ENCODE results near the gene FBXW11. TPM values are rescaled to one million over a fixed set of nuclear protein-coding genes. Genes with fewer than 3 reads are reported as not detected.

The FBXW11 gene
- total RNA-seq, 4 donors from 2014 or later: 40.7 to 76.7 (median 49.1) TPM

DNA sequence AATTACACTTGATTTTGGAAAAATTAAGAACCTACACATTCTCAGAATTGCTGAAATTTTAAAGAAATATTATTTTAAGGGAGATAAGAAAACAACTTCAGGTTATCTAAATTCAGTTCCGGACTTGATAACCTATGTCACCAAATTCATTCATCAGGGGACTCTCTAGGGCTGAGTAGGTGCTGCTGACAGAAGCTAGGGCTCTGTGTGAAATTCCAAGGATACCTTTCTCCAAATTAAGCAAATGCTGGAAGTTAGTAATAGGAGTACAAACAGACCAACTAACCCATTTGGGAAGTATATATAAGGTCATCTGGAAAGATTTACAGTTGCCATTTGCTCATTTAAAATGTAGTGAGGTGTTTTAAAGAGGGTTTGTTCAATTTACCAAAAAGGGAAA, 136.5 kb downstream of the FBXW11 start:
- no peaks in the 10 kb centered on the region for H3K27me3 ChIP-seq
- H3K36me3 ChIP-seq: peaks cover 0 to 72% (median 0%) of the 10 kb centered on the region in 3 donors
- H3K4me3 ChIP-seq: no peak overlapping the region
- TF ChIP-seq POLR2A (IDR thresholded peaks at IDR 0.05): no peak
- TF ChIP-seq CTCF (IDR thresholded peaks at IDR 0.05): no peak
- no peaks in the 10 kb centered on the region for H3K4me1 ChIP-seq
- no peak overlapping the region for H3K27ac ChIP-seq
- DNase-seq: no peak
- H3K9me3 ChIP-seq: no peaks in the 10 kb centered on the region

- TF ChIP-seq CTCF (IDR thresholded peaks at IDR 0.05) (no peak), POLR2A (IDR thresholded peaks at IDR 0.05) (no peak)
- no peak overlapping the region for H3K27ac ChIP-seq
- H3K4me3 ChIP-seq: no peak overlapping the region
- DNase-seq: no peak
- H3K9me3 ChIP-seq: no peaks in the 10 kb centered on the region
- no peaks in the 10 kb centered on the region for H3K27me3 ChIP-seq
- H3K4me1 ChIP-seq: no peaks in the 10 kb centered on the region
- H3K36me3 ChIP-seq: peaks cover 0 to 66% (median 0%) of the 10 kb centered on the region in 3 donors
These were observed 138.2 kb downstream of the FBXW11 start for GRCh38 chr5:171868236-171868635.

GRCh38 chr5:171867786-171868185, 138.7 kb downstream of the FBXW11 start:
- no peaks in the 10 kb centered on the region for H3K4me1 ChIP-seq
- no peak for DNase-seq
- H3K27ac ChIP-seq: no peak overlapping the region
- H3K27me3 ChIP-seq: no peaks in the 10 kb centered on the region
- TF ChIP-seq POLR2A (IDR thresholded peaks at IDR 0.05) (no peak), CTCF (IDR thresholded peaks at IDR 0.05) (no peak)
- no peak overlapping the region for H3K4me3 ChIP-seq
- H3K36me3 ChIP-seq: peaks cover 0 to 63% (median 0%) of the 10 kb centered on the region in 3 donors
- no peaks in the 10 kb centered on the region for H3K9me3 ChIP-seq

DNA sequence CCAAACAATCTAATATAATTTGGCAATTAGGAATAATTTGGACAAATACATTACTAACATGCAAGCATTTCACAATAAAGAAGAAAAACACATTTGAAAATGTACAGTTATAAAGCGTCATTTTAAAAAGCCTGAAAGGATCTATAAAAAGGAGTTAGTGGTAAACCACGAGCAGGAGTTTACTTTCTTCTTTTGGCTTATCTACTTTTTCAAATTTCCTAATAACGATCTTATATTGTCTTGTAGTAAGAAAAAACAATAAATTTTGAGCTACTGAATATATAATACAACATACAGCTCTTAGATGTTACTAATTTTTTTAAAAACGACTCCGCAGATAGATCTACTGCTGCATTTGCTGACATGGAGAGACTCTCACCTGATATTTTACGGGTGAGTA, 141.0 kb downstream of the FBXW11 start:
- no peak for TF ChIP-seq CTCF (IDR thresholded peaks at IDR 0.05)
- no peak for TF ChIP-seq POLR2A (IDR thresholded peaks at IDR 0.05)
- Histone ChIP-seq H3K9me3 (no peaks in the 10 kb centered on the region), H3K27ac (no peak overlapping the region), H3K4me3 (no peak overlapping the region), H3K36me3 (peaks cover 0 to 45% (median 0%) of the 10 kb centered on the region in 3 donors), H3K27me3 (no peaks in the 10 kb centered on the region), H3K4me1 (no peaks in the 10 kb centered on the region)
- no peak for DNase-seq

DNA sequence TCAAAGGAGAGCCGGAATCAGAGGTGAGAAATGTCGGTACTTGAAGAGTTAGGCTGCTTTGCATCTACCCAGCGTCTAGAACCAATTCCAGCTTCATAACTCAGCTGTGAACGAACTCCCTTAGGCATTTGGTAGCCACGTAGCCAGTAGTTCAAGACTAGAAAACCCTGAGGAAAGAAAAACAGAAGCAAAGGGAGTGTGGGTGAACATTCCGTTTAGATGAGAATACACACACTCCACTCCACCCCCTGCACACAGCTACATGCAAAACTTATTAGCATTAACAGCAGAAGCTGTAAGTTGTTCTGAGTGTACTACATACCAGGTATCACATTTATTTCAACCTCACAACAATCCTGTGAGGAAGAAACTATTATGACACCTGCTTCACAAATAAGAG, 142.5 kb downstream of the FBXW11 start:
- no peaks in the 10 kb centered on the region for H3K27me3 ChIP-seq
- no peaks in the 10 kb centered on the region for H3K9me3 ChIP-seq
- H3K4me1 ChIP-seq: no peaks in the 10 kb centered on the region
- no peak overlapping the region for H3K4me3 ChIP-seq
- H3K36me3 ChIP-seq: peaks cover 0 to 30% (median 0%) of the 10 kb centered on the region in 3 donors
- TF ChIP-seq POLR2A (IDR thresholded peaks at IDR 0.05) (no peak), CTCF (IDR thresholded peaks at IDR 0.05) (no peak)
- no peak overlapping the region for H3K27ac ChIP-seq
- DNase-seq: no peak

- Histone ChIP-seq H3K27me3 (no peaks in the 10 kb centered on the region), H3K36me3 (peaks cover 0 to 17% (median 0%) of the 10 kb centered on the region in 3 donors), H3K4me3 (no peak overlapping the region), H3K27ac (no peak overlapping the region), H3K4me1 (no peaks in the 10 kb centered on the region), H3K9me3 (no peaks in the 10 kb centered on the region)
- no peak for TF ChIP-seq POLR2A (IDR thresholded peaks at IDR 0.05)
- TF ChIP-seq CTCF (IDR thresholded peaks at IDR 0.05): no peak
- no peak for DNase-seq
These were observed 143.8 kb downstream of the FBXW11 start for GRCh38 chr5:171862624-171863023.
